OCI-LY7 (cell line): ENCODE data around the gene ABCA4. TPM values are rescaled to one million over a fixed set of nuclear protein-coding genes. Genes with fewer than 3 reads are reported as not detected.
"Not testable (repeated sequence)": the region's sequence is repeated elsewhere in the genome, so short reads cannot be mapped to it uniquely, and the experiment has no call there.

ENCODE experiments used
- BruUV-seq: library from RNA; stranded (reverse); fragments of 400-500 nt; replicated peaks from 2 replicates; lab custom pipeline; 2021; lab: Mats Ljungman, UMichigan
- CTCF ChIA-PET: fragments of 300-600 bp; sonication (Branson Sonifier 250); formaldehyde crosslinking; loops from one replicate; lab custom pipeline; 2022; ENCODE audit warnings: antibody characterized with exemption; ENCODE audit not compliant: unreplicated experiment; lab: Charles Lee
- POLR2A ChIA-PET: fragments of 300-600 bp; sonication (Branson Sonifier 250); formaldehyde crosslinking; loops from one replicate; lab custom pipeline; 2022; ENCODE audit warnings: antibody characterized with exemption; lab: Charles Lee
- DNase-seq: peaks from one replicate; pipeline ENCODE4 v3.0.0-alpha.2; 2015; ENCODE audit warnings: low spot score
- H2AFZ ChIP-seq: fragments of 200-600 bp; sonication (generic), shearing (Covaris generic); 2 replicates; pipeline ENCODE4 v1.6.1; 2014; ENCODE audit warnings: mild to moderate bottlenecking, antibody characterized with exemption, low read length, moderate library complexity
- H3K27ac ChIP-seq: fragments of 200-600 bp; sonication (generic); 2 replicates; pipeline ENCODE4 v1.5.1; 2014; ENCODE audit warnings: mixed run types, low read depth, mild to moderate bottlenecking, moderate library complexity, low read length, inconsistent platforms; ENCODE audit not compliant: poor library complexity, severe bottlenecking
- H3K36me3 ChIP-seq: fragments of 200-600 bp; sonication (generic); 2 replicates; pipeline ENCODE4 v1.6.1; 2014; ENCODE audit warnings: mild to moderate bottlenecking, antibody characterized with exemption, low read length, moderate library complexity, mixed read lengths; ENCODE audit not compliant: insufficient read depth
- H3K4me1 ChIP-seq: fragments of 200-600 bp; sonication (generic); 2 replicates; pipeline ENCODE4 v1.5.1; 2014; ENCODE audit warnings: mild to moderate bottlenecking, low read length; ENCODE audit not compliant: insufficient read depth, poor library complexity, severe bottlenecking
- H3K4me2 ChIP-seq: fragments of 200-600 bp; sonication (generic); 2 replicates; pipeline ENCODE4 v1.6.1; 2014; ENCODE audit warnings: mild to moderate bottlenecking, low read length
- H3K4me3 ChIP-seq: fragments of 200-600 bp; sonication (generic); 2 replicates; pipeline ENCODE4 v1.5.1; 2014; ENCODE audit warnings: mild to moderate bottlenecking, low read depth, low read length; ENCODE audit not compliant: poor library complexity, severe bottlenecking
- H3K79me2 ChIP-seq: fragments of 200-600 bp; sonication (generic); 2 replicates; pipeline ENCODE4 v1.6.1; 2016; ENCODE audit warnings: low read depth, mild to moderate bottlenecking, low read length, moderate library complexity, mixed read lengths; ENCODE audit not compliant: insufficient read depth
- H3K9me2 ChIP-seq: fragments of 200-600 bp; sonication (generic); 2 replicates; pipeline ENCODE4 v1.6.1; 2016; ENCODE audit warnings: mild to moderate bottlenecking, low read length, mixed read lengths; ENCODE audit not compliant: insufficient read depth
- H3K9me3 ChIP-seq: fragments of 200-600 bp; sonication (generic); 2 replicates; pipeline ENCODE4 v1.6.1; 2014; ENCODE audit warnings: mild to moderate bottlenecking, mixed run types, low read length, mixed read lengths
- H4K20me1 ChIP-seq: fragments of 200-600 bp; sonication (generic); 2 replicates; pipeline ENCODE4 v1.6.1; 2014; ENCODE audit warnings: mild to moderate bottlenecking, antibody characterized with exemption, low read length, moderate library complexity, mixed read lengths; ENCODE audit not compliant: insufficient read depth
- EZH2phosphoT487 ChIP-seq: fragments of 200-600 bp; sonication (generic); IDR thresholded peaks from 2 replicates; pipeline ENCODE4 v1.6.1; 2018; ENCODE audit warnings: low read depth, borderline replicate concordance, mild to moderate bottlenecking, mixed run types, antibody characterized with exemption, low read length, moderate library complexity, mixed read lengths
- intact Hi-C: fragments of 100-400 bp; cut with micrococcal nuclease; formaldehyde crosslinking; loops from one replicate; pipeline ENCODE4 v1.10.0; 2022; ENCODE audit not compliant: unreplicated experiment
- total RNA-seq, 2 experiments: library from RNA; depleted of rRNA in 1 of 2; stranded (reverse); fragments of >200 nt in 1 of 2; shearing (Covaris generic) in 1 of 2; gene quantifications; 2 replicates each; pipeline ENCODE4 v1.2.3, GENCODE V29; 2014 to 2022
- TF ChIP-seq, protein P1 (sequence below): fragments of 200-600 bp; sonication (generic); conservative IDR thresholded peaks from 2 replicates; pipeline ENCODE4 v1.5.1; 2014; ENCODE audit warnings: mild to moderate bottlenecking, antibody characterized with exemption, low read length, moderate library complexity, mixed read lengths

The ABCA4 gene
- total RNA-seq, 2 experiments from 2014 or later = not detected

DNA sequence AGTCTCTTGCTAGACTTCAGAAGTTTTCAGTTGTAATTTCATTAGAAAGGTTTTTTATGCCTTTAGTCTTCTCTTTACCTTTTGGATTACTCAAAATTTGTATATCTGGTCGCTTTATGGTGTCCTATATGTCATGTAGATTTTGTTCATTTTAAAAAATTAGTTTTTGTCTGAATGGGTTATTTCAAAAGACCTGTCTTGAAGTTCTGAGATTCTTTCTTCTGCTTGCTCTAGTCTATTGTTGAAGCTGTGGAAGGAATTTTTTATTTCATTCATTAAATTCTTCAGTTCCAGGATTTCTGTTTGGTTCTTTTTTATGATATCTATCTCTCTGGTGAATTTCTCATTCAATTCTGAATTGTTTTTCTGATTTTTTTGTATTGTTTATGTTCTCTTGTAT is 165.2 kb downstream of the ABCA4 start:
- Histone ChIP-seq H3K36me3 (no peaks in the 10 kb centered on the region), H3K9me3 (peaks cover 11% of the 10 kb centered on the region; the same call in 1 of the 2 replicates), H3K4me2 (no peak overlapping the region), H2AFZ (no peak overlapping the region), H4K20me1 (no peaks in the 10 kb centered on the region), H3K27ac (no peak overlapping the region), H3K79me2 (no peaks in the 10 kb centered on the region), H3K9me2 (no peaks in the 10 kb centered on the region), H3K4me3 (no peak overlapping the region), H3K4me1 (no peaks in the 10 kb centered on the region)
- intact Hi-C loops = no loop called here
- CTCF ChIA-PET = no interaction called here
- TF ChIP-seq EZH2phosphoT487 = no peak
- TF ChIP-seq, protein P1, sequence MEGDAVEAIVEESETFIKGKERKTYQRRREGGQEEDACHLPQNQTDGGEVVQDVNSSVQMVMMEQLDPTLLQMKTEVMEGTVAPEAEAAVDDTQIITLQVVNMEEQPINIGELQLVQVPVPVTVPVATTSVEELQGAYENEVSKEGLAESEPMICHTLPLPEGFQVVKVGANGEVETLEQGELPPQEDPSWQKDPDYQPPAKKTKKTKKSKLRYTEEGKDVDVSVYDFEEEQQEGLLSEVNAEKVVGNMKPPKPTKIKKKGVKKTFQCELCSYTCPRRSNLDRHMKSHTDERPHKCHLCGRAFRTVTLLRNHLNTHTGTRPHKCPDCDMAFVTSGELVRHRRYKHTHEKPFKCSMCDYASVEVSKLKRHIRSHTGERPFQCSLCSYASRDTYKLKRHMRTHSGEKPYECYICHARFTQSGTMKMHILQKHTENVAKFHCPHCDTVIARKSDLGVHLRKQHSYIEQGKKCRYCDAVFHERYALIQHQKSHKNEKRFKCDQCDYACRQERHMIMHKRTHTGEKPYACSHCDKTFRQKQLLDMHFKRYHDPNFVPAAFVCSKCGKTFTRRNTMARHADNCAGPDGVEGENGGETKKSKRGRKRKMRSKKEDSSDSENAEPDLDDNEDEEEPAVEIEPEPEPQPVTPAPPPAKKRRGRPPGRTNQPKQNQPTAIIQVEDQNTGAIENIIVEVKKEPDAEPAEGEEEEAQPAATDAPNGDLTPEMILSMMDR = no peak
- DNase-seq = peak; percentile 1
- POLR2A ChIA-PET = no interaction called here
- BruUV-seq = no TSS peak

DNA sequence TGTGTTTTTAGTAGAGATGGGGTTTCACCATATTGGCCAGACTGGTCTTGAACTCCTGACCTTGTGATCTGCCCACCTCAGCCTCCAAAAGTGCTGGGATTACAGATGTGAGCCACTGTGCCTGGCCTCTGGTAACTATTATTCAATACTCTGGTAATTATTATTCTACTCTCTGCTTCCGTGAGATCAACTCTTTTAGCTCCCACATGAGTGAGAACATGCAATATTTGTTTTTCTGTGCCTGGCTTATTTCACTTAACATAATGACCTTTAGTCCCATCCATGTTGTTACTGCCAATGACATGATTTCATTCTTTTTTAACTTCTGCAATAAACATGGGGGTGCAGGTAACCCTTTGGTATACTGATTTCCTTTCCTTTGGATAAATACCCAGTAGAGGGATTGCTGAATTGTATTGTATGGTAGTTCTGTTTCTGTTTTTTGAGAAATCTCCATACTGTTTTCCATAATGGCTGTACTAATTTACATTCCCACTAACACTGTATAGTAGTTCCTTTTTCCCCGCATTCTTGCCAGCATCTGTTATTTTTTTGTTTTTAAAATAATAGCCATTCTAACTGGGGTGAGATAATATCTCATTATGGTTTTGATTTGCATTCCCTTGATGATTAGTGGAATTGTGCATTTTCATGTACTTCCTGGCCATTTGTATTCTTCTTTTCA is 173.8 kb downstream of the ABCA4 start:
- DNase-seq, H3K4me3 ChIP-seq, H3K79me2 ChIP-seq, H3K4me1 ChIP-seq, H2AFZ ChIP-seq, H3K9me3 ChIP-seq, BruUV-seq, CTCF ChIA-PET, H3K4me2 ChIP-seq, H4K20me1 ChIP-seq, H3K9me2 ChIP-seq, intact Hi-C loops, POLR2A ChIA-PET, H3K36me3 ChIP-seq, H3K27ac ChIP-seq: not testable (repeated sequence)

Other genes with a start within 250 kb of the ABCA4 start
- gene DNTTIP2, start 241.9 kb downstream of the ABCA4 start, total RNA-seq (2014; rRNA removed; shearing (Covaris generic)) = 39.7 and 47.4 TPM in 2 replicates
- 55.4 and 67.6 TPM in 2 replicates for gene DNTTIP2, start 241.9 kb downstream of the ABCA4 start, total RNA-seq (2022)
- 7.0 and 10.7 TPM in 2 replicates for gene GCLM, start 211.7 kb downstream of the ABCA4 start, total RNA-seq (2014; rRNA removed; shearing (Covaris generic))
- 24.0 and 24.8 TPM in 2 replicates for gene GCLM, start 211.7 kb downstream of the ABCA4 start, total RNA-seq (2022)
- gene ARHGAP29, start 116.4 kb upstream of the ABCA4 start, total RNA-seq (2014; rRNA removed; shearing (Covaris generic)) = 0.06 TPM in 1 of 2 replicates, not detected in the other
- not detected in 2 replicates for gene ARHGAP29, start 116.4 kb upstream of the ABCA4 start, total RNA-seq (2022)